ENCODE results near the gene TMEM255B.

DNA sequence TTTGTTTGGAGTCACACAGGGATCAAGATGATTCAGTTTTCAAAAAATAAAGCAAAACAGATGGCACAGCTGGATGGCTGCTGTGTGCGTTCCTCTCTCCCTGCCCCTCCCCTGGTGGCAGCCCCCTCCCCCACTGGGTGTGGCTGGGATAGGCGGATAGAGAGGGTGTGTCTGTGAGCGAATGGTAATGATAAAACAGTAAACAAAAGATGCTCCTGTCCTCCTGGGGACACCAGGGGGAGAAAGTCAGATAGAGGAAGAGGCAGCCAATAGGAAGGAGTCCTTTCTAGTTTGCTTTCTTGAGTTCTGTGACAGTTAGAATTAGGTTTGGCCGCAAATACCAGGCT lies 6.5 kb downstream of the TMEM255B start:
- TF ChIP-seq POLR2AphosphoS5 (IDR thresholded peaks at IDR 0.05) = no peak
- TF ChIP-seq, protein P1, sequence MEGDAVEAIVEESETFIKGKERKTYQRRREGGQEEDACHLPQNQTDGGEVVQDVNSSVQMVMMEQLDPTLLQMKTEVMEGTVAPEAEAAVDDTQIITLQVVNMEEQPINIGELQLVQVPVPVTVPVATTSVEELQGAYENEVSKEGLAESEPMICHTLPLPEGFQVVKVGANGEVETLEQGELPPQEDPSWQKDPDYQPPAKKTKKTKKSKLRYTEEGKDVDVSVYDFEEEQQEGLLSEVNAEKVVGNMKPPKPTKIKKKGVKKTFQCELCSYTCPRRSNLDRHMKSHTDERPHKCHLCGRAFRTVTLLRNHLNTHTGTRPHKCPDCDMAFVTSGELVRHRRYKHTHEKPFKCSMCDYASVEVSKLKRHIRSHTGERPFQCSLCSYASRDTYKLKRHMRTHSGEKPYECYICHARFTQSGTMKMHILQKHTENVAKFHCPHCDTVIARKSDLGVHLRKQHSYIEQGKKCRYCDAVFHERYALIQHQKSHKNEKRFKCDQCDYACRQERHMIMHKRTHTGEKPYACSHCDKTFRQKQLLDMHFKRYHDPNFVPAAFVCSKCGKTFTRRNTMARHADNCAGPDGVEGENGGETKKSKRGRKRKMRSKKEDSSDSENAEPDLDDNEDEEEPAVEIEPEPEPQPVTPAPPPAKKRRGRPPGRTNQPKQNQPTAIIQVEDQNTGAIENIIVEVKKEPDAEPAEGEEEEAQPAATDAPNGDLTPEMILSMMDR (IDR thresholded peaks at IDR 0.05) = no peak
